Measurements from ENCODE around the gene ARPC3.
"Not testable (repeated sequence)": the region's sequence is repeated elsewhere in the genome, so short reads cannot be mapped to it uniquely, and the experiment has no call there.

ARPC3 gene

GRCh38 chr12:110410086-110410485 is 40.1 kb downstream of the ARPC3 start:
- peak; percentile 6 for DNase-seq

- not testable (repeated sequence) for DNase-seq
Observed at GRCh38 chr12:110405126-110405662, 44.9 kb downstream of the ARPC3 start.

- peak; percentile 72 for DNase-seq
Observed at GRCh38 chr12:110403976-110404682, 46.0 kb downstream of the ARPC3 start.

GRCh38 chr12:110403146-110403975 is 46.8 kb downstream of the ARPC3 start, which contains the start of gene ANAPC7:
ANAPC7 (minus strand) TSS chr12:110403708; CDS start chr12:110403627, 81 bp downstream.
- DNase-seq: peak; percentile 92

All from fibroblast of skin of right quadriceps (primary cell).